GM18526 (cell line): ENCODE measurements around the gene AKAP17A.

Experiments
- POLR2A ChIP-seq: IDR thresholded peaks from 3 replicates; pipeline ENCODE4 v1.6.1; 2011; ENCODE audit not compliant: insufficient read length; ENCODE audit errors: extremely low read depth

Gene AKAP17A

GRCh38 chrX:1591102-1591862 is at the start of gene AKAP17A:
Gene AKAP17A, plus strand, starts transcription at chrX:1591604. Its CDS starts 1,859 bp downstream, at chrX:1593463.
- peak; percentile 84 for TF ChIP-seq POLR2A

GRCh38 chrX:1542994-1543725 is 48.2 kb upstream of the AKAP17A start:
- TF ChIP-seq POLR2A: no peak

- no peak for TF ChIP-seq POLR2A
Measured at GRCh38 chrX:1545776-1546408, 45.5 kb upstream of the AKAP17A start.

GRCh38 chrX:1546691-1547251 is 44.6 kb upstream of the AKAP17A start:
- TF ChIP-seq POLR2A: no peak

GRCh38 chrX:1551959-1552546 is 39.4 kb upstream of the AKAP17A start:
- no peak for TF ChIP-seq POLR2A

GRCh38 chrX:1554469-1555210 is 36.8 kb upstream of the AKAP17A start:
- TF ChIP-seq POLR2A: no peak

GRCh38 chrX:1555370-1555769 is 36.0 kb upstream of the AKAP17A start:
- no peak for TF ChIP-seq POLR2A

GRCh38 chrX:1558761-1559468 is 32.5 kb upstream of the AKAP17A start:
- no peak for TF ChIP-seq POLR2A

- no peak for TF ChIP-seq POLR2A
Measured at GRCh38 chrX:1561164-1561563, 30.2 kb upstream of the AKAP17A start.

GRCh38 chrX:1564750-1565683 is 26.4 kb upstream of the AKAP17A start:
- no peak for TF ChIP-seq POLR2A

- no peak for TF ChIP-seq POLR2A
Measured at GRCh38 chrX:1576201-1576992, 15.0 kb upstream of the AKAP17A start.

- no peak for TF ChIP-seq POLR2A
Measured at GRCh38 chrX:1577845-1578244, 13.6 kb upstream of the AKAP17A start.
